CD14-positive monocyte (primary cell): ENCODE data around the gene COPG2. TPM values are rescaled to one million over a fixed set of nuclear protein-coding genes. Genes with fewer than 3 reads are reported as not detected.

ENCODE experiments used
- DNase-seq, 3 donors: peaks; one replicate each; pipeline ENCODE4 v3.0.0-alpha.2; 2011 to 2022
- H2AFZ ChIP-seq: 2 replicates; pipeline ENCODE4 v1.6.0; 2012; ENCODE audit warnings: mild to moderate bottlenecking, low read depth, low read length, inconsistent platforms; ENCODE audit not compliant: insufficient read depth, poor library complexity, severe bottlenecking
- H3K27ac ChIP-seq, 2 donors: 1 replicate in 1 of 2; 2 replicates in 1 of 2; pipeline ENCODE4 v1.5.1; 2012 to 2013; ENCODE audit warnings: low read length in 2 of 2, control low read depth in 1 of 2, inconsistent platforms in 1 of 2, low read depth in 1 of 2, mild to moderate bottlenecking in 1 of 2
- H3K27me3 ChIP-seq, 2 donors: one replicate each; pipeline versions ENCODE4 v1.6.0 to v1.6.1; 2011 to 2013; ENCODE audit warnings: low read length in 2 of 2; ENCODE audit not compliant: control insufficient read depth in 2 of 2, insufficient read depth in 2 of 2
- H3K36me3 ChIP-seq, 2 donors: replicated peaks in 1 of 2; 1 replicate in 1 of 2; 2 replicates in 1 of 2; pipeline versions ENCODE4 v1.5.1 to v1.6.1; 2012 to 2013; ENCODE audit warnings: low read length in 2 of 2, control low read depth in 1 of 2, inconsistent platforms in 1 of 2, mild to moderate bottlenecking in 1 of 2; ENCODE audit not compliant: insufficient read depth in 2 of 2, control insufficient read depth in 1 of 2
- H3K4me1 ChIP-seq, 2 donors: 1 replicate in 1 of 2; 2 replicates in 1 of 2; pipeline versions ENCODE4 v1.5.1 to v1.6.1; 2012 to 2013; ENCODE audit warnings: low read length in 2 of 2, control low read depth in 1 of 2, inconsistent platforms in 1 of 2, mild to moderate bottlenecking in 1 of 2, moderate library complexity in 1 of 2; ENCODE audit not compliant: insufficient read depth in 2 of 2, control insufficient read depth in 1 of 2
- H3K4me2 ChIP-seq: replicated peaks from 2 replicates; pipeline ENCODE3; 2012; ENCODE audit warnings: low read length, moderate library complexity, mild to moderate bottlenecking; ENCODE audit not compliant: poor library complexity, severe bottlenecking; ENCODE audit errors: extremely low read depth
- H3K4me3 ChIP-seq, 3 experiments: fragments of 200-600 bp in 1 of 3; sonication (generic) in 1 of 3; replicated peaks in 1 of 3; 1 replicate in 2 of 3; 2 replicates in 1 of 3; pipeline ENCODE4 v1.5.1; 2011 to 2013; ENCODE audit warnings: low read length in 3 of 3, mild to moderate bottlenecking in 3 of 3, control low read depth in 2 of 3, low read depth in 2 of 3, inconsistent platforms in 1 of 3, moderate library complexity in 1 of 3
- H3K79me2 ChIP-seq: 2 replicates; pipeline ENCODE4 v1.6.0; 2012; ENCODE audit warnings: mild to moderate bottlenecking, control low read depth, inconsistent platforms, low read length, moderate library complexity; ENCODE audit not compliant: insufficient read depth
- H3K9ac ChIP-seq: 2 replicates; pipeline ENCODE4 v1.6.0; 2017; ENCODE audit warnings: low read length, mild to moderate bottlenecking; ENCODE audit not compliant: insufficient read depth, poor library complexity, severe bottlenecking
- H3K9me3 ChIP-seq, 2 donors: replicated peaks in 1 of 2; 1 replicate in 1 of 2; 2 replicates in 1 of 2; pipeline versions ENCODE4 v1.5.1 to v1.6.1; 2012 to 2013; ENCODE audit warnings: low read length in 2 of 2, control low read depth in 1 of 2; ENCODE audit not compliant: control insufficient read depth in 1 of 2, insufficient read depth in 1 of 2
- H4K20me1 ChIP-seq: 2 replicates; pipeline ENCODE4 v1.6.0; 2012; ENCODE audit warnings: mild to moderate bottlenecking, low read length, control low read depth, moderate library complexity; ENCODE audit not compliant: insufficient read depth
- H3K27ac Mint-ChIP-seq, 7 donors: one replicate each; pipeline ENCODE4 v1.8.0; 2020; ENCODE audit warnings: mild to moderate bottlenecking in 7 of 7, mixed read lengths in 7 of 7, moderate library complexity in 6 of 7, inconsistent platforms in 2 of 7
- H3K27me3 Mint-ChIP-seq, 3 donors: one replicate each; pipeline ENCODE4 v1.8.0; 2021 to 2022; ENCODE audit warnings: low read depth in 3 of 3, mild to moderate bottlenecking in 3 of 3, mixed read lengths in 3 of 3, moderate library complexity in 3 of 3, inconsistent platforms in 1 of 3
- H3K36me3 Mint-ChIP-seq, 2 donors: one replicate each; pipeline ENCODE4 v1.8.0; 2020; ENCODE audit warnings: mixed read lengths in 2 of 2, inconsistent platforms in 1 of 2, mild to moderate bottlenecking in 1 of 2
- H3K4me1 Mint-ChIP-seq: one replicate; pipeline ENCODE4 v1.8.0; 2020; ENCODE audit warnings: mild to moderate bottlenecking, mixed read lengths
- H3K4me3 Mint-ChIP-seq, 2 donors: one replicate each; pipeline ENCODE4 v1.8.0; 2020; ENCODE audit warnings: mild to moderate bottlenecking in 2 of 2, mixed read lengths in 2 of 2, moderate library complexity in 1 of 2
- H3K9me3 Mint-ChIP-seq, 7 donors: one replicate each; pipeline ENCODE4 v1.8.0; 2020 to 2022; ENCODE audit warnings: mixed read lengths in 7 of 7, mild to moderate bottlenecking in 6 of 7, moderate library complexity in 6 of 7, inconsistent platforms in 2 of 7
- WGBS: methylation state at CpG from one replicate; pipeline ENCODE4 v1.1.5; 2013; ENCODE audit warnings: missing lambda C conversion rate; ENCODE audit not compliant: insufficient coverage; 5-methylcytosine and 5-hydroxymethylcytosine counted together
- intact Hi-C, 2 donors: fragments of 100-400 bp; cut with micrococcal nuclease; formaldehyde crosslinking; loops; one replicate each; pipeline versions ENCODE4 v1.15.0 to v1.15.1; 2023
- polyA plus RNA-seq, 3 donors: library from polyadenylated mRNA; depleted of rRNA in 1 of 3; unstranded in 2 of 3; stranded (reverse) in 1 of 3; fragments of 300-500 nt in 2 of 3; fragments of >200 nt in 1 of 3; fragmentation: Illumina TruSeq in 2 of 3; gene quantifications; 1 replicate in 2 of 3; 2 replicates in 1 of 3; pipeline ENCODE4 v1.2.3, GENCODE V29; 2012 to 2021
- TF ChIP-seq, protein P1 (sequence below): fragments of 200-600 bp; IDR thresholded peaks from one replicate; pipeline ENCODE4 v1.8.0; 2022; ENCODE audit warnings: antibody characterized with exemption, mild to moderate bottlenecking

COPG2 gene
- polyA plus RNA-seq, 3 donors: 2.7 to 10.3 (median 9.6) TPM

DNA sequence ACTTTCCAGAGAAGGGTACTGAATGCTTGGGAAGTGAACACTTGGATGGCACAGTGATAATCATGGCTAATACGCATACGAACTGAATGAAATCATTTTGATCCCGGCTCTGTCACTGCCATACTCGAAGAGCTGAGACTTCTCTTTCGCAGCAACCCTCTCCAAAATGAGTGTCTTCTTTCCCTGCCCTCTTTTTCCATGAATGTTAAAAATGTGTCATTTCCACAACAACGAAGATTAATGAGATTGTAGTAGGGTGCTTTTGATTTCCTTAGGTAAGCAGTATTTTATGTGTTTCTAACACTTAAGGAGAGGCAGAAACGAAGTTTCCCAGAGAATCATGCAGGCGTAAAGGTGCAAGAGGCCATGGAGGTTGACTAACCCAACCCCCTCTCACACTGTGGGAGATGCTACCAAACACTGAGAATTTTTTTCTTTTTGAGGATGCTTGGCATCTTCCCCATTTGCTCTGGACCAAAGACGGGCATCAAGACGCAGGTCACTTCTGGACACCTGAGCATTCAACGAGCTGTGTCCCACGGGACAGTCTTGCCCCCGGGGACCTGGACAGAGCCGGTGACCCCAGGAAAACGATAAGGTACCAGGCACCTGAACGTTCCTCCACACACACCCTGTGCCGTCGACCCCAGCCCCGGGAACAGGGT, 823 bp downstream of the COPG2 start:
- H4K20me1 ChIP-seq: no peaks in the 10 kb centered on the region
- WGBS: 0% methylated on average over 11 of the region's 19 CpGs
- Mint-ChIP-seq H3K27me3 (peaks cover 0 to 1% (median 0%) of the 10 kb centered on the region in 3 donors), H3K27ac (peak overlapping the region in 5 of 7 donors; percentile 5 to 84 (median 68)), H3K36me3 (peaks cover 0 to under 1% of the 10 kb centered on the region in 2 donors), H3K4me3 (peak overlapping the region; percentile 89), H3K4me1 (peaks cover 24% of the 10 kb centered on the region), H3K9me3 (no peaks in the 10 kb centered on the region)
- peaks cover 3% of the 10 kb centered on the region for H3K79me2 ChIP-seq
- TF ChIP-seq, protein P1, sequence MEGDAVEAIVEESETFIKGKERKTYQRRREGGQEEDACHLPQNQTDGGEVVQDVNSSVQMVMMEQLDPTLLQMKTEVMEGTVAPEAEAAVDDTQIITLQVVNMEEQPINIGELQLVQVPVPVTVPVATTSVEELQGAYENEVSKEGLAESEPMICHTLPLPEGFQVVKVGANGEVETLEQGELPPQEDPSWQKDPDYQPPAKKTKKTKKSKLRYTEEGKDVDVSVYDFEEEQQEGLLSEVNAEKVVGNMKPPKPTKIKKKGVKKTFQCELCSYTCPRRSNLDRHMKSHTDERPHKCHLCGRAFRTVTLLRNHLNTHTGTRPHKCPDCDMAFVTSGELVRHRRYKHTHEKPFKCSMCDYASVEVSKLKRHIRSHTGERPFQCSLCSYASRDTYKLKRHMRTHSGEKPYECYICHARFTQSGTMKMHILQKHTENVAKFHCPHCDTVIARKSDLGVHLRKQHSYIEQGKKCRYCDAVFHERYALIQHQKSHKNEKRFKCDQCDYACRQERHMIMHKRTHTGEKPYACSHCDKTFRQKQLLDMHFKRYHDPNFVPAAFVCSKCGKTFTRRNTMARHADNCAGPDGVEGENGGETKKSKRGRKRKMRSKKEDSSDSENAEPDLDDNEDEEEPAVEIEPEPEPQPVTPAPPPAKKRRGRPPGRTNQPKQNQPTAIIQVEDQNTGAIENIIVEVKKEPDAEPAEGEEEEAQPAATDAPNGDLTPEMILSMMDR: no peak
- H3K9me3 ChIP-seq: no peaks in the 10 kb centered on the region
- H3K4me2 ChIP-seq: peak overlapping the region; percentile 88
- no peaks in the 10 kb centered on the region for H3K27me3 ChIP-seq
- DNase-seq: peak in 1 of 3 donors; percentile 4
- peak overlapping the region; percentile 68 to 95 (median 95) for H3K4me3 ChIP-seq
- H3K27ac ChIP-seq: peak overlapping the region in 1 of 2 donors; percentile 46
- H3K4me1 ChIP-seq: peaks cover 18 to 24% of the 10 kb centered on the region in 2 donors
- peak overlapping the region; percentile 98 for H2AFZ ChIP-seq
- H3K36me3 ChIP-seq: peaks cover 2 to 26% of the 10 kb centered on the region in 2 donors
- peak overlapping the region; percentile 73 for H3K9ac ChIP-seq
- intact Hi-C loops: loop anchor here in 1 of 2 donors (10.0 kb wide), 1 partner anchor 233 kb away; no protein-coding TSS in a partner anchor

DNA sequence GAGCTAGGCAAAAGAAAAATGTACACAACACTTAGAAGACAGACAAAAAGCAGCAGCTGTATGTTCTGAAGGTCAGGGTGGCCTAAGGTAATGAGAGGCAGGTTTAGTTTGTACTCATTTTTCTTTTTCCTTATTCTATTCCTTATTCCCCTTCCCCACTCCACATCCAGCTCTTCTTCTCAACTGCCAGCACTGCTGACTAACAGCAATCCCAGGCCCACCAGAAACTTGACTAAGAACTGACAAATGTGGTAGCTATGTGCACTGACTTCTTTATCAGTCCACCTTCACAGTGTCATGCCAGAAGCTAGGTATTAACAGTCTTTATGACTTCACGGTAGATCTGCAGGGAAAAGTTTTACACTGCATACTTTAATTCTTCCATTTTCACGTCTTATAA, 6.1 kb downstream of the COPG2 start:
- H3K4me3 Mint-ChIP-seq: no peak overlapping the region
- no peaks in the 10 kb centered on the region for H3K9me3 Mint-ChIP-seq
- intact Hi-C loops: loop anchor here in 1 of 2 donors (10.0 kb wide), 1 partner anchor 228 kb away; no protein-coding TSS in a partner anchor
- Histone ChIP-seq H3K9me3 (no peaks in the 10 kb centered on the region), H3K4me1 (peaks cover 0 to 1% of the 10 kb centered on the region in 2 donors), H3K79me2 (no peaks in the 10 kb centered on the region), H3K4me2 (no peak overlapping the region), H2AFZ (no peak overlapping the region), H3K36me3 (peaks cover 18 to 75% of the 10 kb centered on the region in 2 donors), H3K27me3 (no peaks in the 10 kb centered on the region), H3K9ac (no peak overlapping the region), H3K4me3 (no peak overlapping the region), H4K20me1 (no peaks in the 10 kb centered on the region), H3K27ac (no peak overlapping the region)
- TF ChIP-seq, protein P1: no peak
- H3K4me1 Mint-ChIP-seq: peaks cover 3% of the 10 kb centered on the region
- peaks cover 40 to 43% of the 10 kb centered on the region in 2 donors for H3K36me3 Mint-ChIP-seq
- no peak for DNase-seq
- no CpG with 5 or more reads among the region's 2 CpGs for WGBS
- peaks cover 0 to 1% (median 0%) of the 10 kb centered on the region in 3 donors for H3K27me3 Mint-ChIP-seq
- no peak overlapping the region for H3K27ac Mint-ChIP-seq
